Measurements from ENCODE around the gene RUBCN.
"Not testable (repeated sequence)": the region's sequence is repeated elsewhere in the genome, so short reads cannot be mapped to it uniquely, and the experiment has no call there.

RUBCN gene

DNA sequence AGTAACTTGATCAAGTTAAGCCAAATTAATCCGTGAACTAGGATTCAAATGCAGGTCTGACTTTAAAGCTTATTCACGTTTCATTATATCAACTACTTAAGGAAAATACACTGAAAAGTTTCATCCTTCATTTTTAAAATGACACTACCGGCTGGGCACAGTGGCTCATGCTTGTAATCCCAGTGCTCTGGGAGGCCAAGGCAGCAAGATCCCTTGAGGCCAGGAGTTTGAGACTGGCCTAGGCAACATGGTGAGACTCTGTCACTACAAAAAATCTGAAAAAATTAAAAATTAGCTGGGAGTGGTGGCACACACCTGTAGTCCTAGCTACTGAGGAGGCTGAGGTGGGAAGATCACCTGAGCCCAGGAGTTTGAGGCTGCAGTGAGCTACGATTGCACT is 3.7 kb downstream of the RUBCN start:
- DNase-seq, result no peak

- DNase-seq, result not testable (repeated sequence)
Measured at GRCh38 chr3:197731483-197731882, 5.2 kb downstream of the RUBCN start.

GRCh38 chr3:197730770-197731169 is 5.9 kb downstream of the RUBCN start:
- DNase-seq, result not testable (repeated sequence)

DNA sequence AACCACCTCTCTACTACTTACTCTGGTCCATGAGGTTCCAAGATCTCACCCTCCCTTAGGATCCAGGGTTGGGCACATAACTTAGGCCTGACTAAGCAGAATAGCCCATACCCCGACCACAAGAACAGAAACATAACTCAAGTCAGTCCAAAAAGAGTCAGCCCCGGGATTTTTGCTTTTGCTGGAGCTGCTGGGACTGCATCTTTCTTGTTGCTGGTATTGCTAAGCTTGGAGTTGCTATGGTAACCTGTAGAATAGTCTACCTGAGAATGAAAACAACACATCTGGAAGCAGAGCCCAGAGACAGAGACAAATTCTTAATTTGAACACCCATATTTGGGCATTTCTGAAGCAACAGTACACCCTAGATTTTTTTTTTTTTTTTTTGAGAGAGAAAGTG is 6.5 kb downstream of the RUBCN start:
- DNase-seq, result peak; percentile 89

GRCh38 chr3:197728487-197728886 is 8.2 kb downstream of the RUBCN start:
- no peak for DNase-seq

GRCh38 chr3:197727878-197728277 is 8.8 kb downstream of the RUBCN start:
- DNase-seq, result not testable (repeated sequence)

GRCh38 chr3:197722734-197723133 is 14.0 kb downstream of the RUBCN start:
- no peak for DNase-seq

DNA sequence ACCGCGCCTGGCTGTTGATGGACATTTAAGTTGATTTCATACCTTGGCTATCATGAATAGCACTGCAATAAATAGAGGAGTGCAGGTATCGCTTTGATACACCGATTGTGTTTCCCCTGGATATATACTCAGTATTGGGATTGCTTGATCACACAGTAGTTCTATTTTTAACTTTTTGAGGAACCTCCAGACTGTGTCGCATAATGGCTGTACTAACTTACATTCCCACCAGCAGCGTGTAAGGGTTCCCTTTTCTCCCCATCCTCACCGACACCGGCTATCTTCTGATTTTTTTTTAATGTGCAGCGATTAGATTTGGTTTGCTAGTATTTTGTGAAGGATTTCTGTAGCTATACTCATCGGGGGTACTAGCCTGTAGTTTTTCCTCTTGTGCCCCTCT is 16.0 kb downstream of the RUBCN start:
- DNase-seq, result no peak

- DNase-seq, result peak; percentile 90
Measured at GRCh38 chr3:197718891-197719290, 17.8 kb downstream of the RUBCN start.

- DNase-seq, result no peak
Measured at GRCh38 chr3:197714251-197714650, 22.5 kb downstream of the RUBCN start.

DNA sequence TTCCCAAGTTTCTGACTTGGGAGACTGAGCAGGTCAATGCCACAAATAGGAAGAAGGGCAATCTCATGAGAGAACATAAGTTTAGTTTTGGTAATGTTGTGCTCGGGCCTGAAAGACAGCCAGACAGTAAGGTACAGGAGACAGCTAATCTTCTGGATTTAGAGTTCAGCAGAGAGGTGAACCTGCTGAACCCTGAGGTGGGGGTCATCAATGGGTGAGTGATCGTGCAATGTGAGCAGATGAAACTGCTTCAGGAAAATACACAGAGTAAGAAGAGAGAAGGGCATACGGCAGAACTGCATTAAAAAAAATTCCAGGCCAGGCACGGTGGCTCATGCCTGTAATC is 23.3 kb downstream of the RUBCN start:
- DNase-seq, result no peak

DNA sequence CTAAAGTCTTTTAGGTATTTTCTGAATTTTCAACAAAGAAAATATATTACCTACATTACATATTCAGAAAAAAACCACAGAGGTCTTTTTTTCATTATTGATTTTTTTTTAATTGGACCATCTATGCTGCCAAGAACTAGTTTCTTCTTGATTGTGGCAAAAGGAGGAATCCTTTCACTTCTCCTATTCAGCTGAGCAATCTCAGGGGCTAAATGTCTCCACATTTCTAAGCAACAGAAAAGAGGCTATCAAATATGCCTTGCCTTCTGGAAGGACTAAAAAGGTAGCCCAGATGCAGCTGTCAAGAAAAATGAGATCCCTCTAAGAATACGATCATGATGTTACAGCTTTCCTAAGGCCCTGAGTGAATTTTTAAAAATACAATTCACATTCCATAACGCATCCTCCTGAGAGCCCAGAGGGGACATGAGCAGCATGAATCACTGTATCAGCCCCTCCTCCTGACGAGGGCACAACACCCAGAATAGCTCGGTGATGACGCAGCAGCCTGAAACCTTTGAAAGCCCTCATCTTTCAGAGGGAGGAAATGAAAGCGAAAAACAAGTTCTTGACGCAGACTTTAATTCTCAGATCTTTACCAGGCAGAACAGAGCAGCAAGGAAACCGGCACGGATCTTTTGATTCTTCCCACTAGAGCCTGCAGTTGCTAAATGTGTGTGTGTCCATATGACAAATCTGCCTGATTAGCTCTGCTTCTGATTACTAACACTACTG is 24.6 kb downstream of the RUBCN start:
- peak; percentile 99 for DNase-seq

DNA sequence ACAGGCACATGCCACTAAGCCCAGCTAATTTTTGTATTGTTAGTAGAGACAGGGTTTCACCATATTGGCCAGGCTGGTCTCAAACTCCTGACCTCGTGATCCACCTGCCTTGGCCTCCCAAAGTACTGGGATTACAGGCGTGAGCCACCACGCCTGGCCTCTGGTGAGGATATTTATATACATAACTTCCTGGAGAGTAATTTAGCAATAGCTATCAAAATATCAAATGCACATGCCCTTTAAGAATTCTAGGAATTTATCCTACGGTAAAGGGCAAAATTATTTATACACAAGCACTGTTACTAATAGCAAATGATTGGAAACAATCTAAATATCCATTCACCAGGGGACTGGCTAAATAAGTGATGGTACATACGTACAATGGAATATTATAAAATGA is 25.7 kb downstream of the RUBCN start:
- peak; percentile 56 for DNase-seq

DNA sequence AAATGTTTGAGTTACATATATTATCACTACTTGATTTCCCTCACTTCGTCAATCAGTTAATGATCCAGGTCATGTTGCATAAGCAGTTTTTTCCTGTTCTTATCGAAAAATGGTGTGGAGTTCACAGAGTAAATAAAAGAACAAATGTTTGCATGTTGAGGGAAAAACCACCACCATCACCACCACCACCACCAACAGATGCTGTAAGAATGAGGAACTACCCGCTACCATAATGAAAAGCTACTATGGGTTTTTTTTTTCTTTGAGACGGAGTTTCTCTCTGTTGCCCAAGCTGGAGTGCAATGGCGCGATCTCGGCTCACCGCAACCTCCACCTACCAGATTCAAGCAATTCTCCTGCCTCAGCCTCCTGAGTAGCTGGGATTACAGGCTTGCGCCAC is 27.6 kb downstream of the RUBCN start:
- no peak for DNase-seq

DNA sequence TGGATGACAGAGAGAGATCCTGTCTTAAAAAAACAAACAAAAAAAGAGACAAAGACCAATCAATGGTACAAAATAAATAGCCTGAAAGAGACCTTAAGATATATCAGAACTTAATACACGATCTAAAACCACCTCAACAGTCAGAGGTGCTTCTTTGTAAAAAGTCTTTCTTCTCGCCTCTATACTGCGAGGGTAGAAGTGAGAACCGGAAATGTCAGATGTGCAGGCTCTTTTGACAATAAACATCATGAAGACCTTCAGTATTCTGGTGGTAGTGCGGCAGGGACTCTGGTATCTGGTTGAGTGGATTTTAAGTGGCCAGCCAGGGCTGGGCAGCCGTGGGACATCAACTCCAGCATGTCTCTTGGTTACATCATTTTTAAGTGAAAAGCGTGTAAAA is 30.0 kb downstream of the RUBCN start:
- no peak for DNase-seq

DNA sequence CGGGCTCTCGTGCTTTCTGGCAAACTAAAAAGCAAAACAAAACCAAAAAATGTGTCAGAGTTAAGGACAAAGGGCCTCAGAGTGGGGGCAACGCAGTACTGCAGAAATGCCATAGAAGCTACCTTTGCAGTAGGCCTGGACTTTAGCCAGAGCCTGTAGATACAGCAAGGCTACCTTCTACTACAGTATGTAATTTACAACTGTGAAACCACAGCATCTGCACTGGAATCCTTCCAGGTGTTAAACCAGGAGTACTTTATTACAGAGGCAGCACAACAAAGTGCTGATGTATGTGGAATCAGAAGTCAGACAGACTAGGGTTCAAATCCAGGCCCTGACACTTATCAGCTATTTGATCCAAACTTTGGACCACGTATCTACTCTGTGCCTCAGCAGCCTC is 34.9 kb downstream of the RUBCN start:
- no peak for DNase-seq

- DNase-seq, result peak; percentile 68
Measured at GRCh38 chr3:197700095-197700494, 36.6 kb downstream of the RUBCN start.

- DNase-seq, result no peak
Measured at GRCh38 chr3:197697355-197697754, 39.3 kb downstream of the RUBCN start.

DNA sequence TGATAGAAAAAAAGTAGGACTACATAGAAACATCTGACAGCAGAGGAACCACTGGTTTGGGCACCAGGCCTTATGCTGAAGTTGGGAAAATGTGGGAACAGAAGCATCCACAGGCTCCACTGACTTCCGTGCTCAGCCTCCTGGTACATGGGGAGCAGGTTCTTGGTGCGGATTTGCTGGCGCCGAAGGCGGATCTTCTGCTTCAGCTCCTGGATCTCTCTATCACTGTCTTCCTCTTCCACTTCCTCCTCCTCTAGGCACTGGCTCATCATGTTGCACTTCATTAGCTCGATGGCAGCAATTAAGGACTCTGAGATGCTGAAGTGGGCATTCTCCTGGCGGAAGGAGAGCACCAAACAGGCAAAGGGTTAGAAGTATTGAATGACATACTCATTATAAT is 42.5 kb downstream of the RUBCN start:
- DNase-seq, result no peak

DNA sequence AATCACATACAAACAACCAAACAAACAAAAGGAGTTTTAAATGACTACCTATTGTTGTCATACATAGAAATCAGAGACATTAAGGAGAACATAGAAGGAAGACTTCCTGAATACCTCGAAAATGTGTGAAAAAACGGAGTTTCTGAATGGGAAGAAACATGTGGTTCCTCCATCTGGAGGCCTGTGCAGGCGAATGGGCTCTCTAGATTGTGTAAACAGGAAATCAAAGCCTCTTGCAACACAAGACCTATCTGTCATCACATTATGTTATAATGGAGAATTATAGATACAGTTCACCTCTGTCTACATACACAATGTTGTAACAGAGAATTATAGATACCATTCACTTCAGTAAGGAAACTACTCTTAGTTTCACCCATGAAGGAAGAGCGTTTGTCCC is 44.1 kb downstream of the RUBCN start:
- DNase-seq, result peak; percentile 12

GRCh38 chr3:197690754-197691153 is 46.0 kb downstream of the RUBCN start:
- DNase-seq, result no peak

- DNase-seq, result no peak
Measured at GRCh38 chr3:197687570-197687969, 49.1 kb downstream of the RUBCN start.

GRCh38 chr3:197686899-197687298 is 49.8 kb downstream of the RUBCN start:
- DNase-seq, result no peak

DNA sequence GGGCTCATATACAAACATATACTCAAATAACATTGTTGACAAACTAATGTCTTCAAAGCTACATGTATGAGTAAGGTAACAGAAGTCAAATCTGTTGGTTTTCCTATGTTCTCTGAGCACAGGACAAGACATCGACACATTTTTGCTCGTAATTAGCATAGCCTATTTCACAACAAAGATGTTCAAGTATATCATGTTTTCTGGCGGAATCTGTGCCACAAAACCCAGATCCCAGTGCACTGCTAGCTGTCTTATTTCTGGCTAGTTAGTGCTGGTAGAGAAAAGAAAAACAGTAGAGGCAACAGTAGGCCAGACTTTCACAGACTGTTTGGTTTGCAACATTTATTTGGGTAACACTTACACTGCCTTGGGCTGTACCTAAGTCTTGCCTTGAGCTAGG is 51.2 kb downstream of the RUBCN start:
- DNase-seq, result no peak

DNA sequence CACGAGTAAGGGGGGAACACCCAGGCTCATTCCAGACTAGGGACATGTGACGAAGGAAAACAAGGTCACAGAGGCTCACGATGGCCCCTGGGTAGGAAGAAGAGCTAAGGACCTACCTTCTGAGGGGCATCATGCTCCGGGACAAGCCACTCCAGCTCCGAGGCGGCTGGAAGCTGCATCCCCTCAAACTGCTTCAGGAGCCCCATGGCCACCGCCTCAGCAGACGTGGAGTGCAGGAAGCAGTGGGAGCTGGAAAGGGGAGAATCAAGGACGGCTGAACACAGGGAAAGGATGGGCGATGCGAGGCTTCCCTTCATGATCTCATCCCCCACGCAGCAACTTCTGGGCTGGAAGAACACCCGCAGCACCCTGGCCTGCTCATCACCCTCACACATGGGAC is 53.5 kb downstream of the RUBCN start:
- no peak for DNase-seq

DNA sequence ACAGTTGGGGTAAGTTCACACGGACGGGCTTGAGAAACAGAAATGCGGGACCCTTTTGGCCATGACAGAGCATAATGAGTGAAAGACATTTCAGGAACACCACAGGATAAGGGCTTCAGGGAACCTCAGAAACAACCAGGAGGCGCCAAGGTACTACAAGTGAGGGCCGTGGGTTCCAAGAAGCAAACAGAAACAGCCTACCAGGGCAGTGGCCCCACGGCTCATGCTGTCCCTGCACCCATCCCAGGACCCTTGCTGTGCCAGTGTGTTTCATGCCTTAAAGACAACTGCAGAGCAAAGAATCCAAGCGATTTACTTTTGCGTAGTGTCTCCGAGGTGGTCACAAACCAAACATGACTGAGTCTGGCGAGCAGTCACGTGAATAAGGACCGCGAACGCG is 54.0 kb downstream of the RUBCN start:
- DNase-seq, result no peak
